Measurements from ENCODE around the gene CBARP. TPM values are rescaled to one million over a fixed set of nuclear protein-coding genes. Genes with fewer than 3 reads are reported as not detected.

The CBARP gene
- total RNA-seq, 1 experiment from 2014 or later, result 1.9 TPM

DNA sequence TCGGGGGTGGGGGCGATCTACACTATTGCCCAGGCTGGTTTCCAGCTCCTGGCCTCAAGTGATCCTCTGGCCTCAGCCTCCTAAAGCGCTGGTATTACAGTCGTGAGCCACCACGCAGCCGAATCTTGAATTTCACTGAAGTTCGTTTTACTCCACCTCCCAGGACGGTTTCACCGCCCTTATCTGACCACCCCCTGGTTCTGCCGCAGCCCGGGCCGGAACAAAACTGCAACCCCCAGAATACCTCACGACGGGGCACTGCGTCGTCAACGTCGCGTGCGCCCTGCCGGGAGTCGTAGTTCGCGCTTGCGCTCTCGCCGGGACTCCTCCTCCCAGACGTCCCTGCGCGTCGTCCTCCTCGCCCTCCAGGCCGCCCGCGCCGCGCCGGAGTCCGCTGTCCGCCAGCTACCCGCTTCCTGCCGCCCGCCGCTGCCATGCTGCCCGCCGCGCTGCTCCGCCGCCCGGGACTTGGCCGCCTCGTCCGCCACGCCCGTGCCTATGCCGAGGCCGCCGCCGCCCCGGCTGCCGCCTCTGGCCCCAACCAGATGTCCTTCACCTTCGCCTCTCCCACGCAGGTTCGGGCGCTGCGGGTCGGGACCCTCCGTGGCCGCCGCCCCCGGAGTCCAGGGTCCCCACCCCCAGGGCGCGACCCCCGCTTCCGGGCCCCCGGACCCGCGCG is 3.8 kb upstream of the CBARP start, which contains the start of gene ATP5F1D:
TSS of gene ATP5F1D (plus strand) at position 335 of the 679 bp plus-strand sequence. CDS start at position 435, 100 bp downstream.
- CTCF ChIA-PET, result interaction anchor here (0.7 kb wide), 1 partner anchor 128 kb away, joined by 7 read pairs; no protein-coding TSS in a partner anchor
- Histone ChIP-seq H3K79me2 (ENCODE audit: low read depth) (peaks cover 9% of the 10 kb centered on the region), H3K27me3 (ENCODE audit: insufficient read depth, low read depth) (no peaks in the 10 kb centered on the region), H3K36me3 (ENCODE audit: low read depth) (no peaks in the 10 kb centered on the region), H3F3A (ENCODE audit: insufficient read depth, low read depth) (peaks cover 27% of the 10 kb centered on the region; the same call in 1 of the 2 replicates), H2AFZ (peak within 1 kb of the TSS; percentile 70), H3K4me3 (peak within 1 kb of the TSS; percentile 73), H3K27ac (no peak within 1 kb of the TSS), H3K4me1 (replicated peaks; ENCODE audit: insufficient read depth) (peaks cover 25% of the 10 kb centered on the region), H3K9me2 (ENCODE audit: insufficient read depth) (no peaks in the 10 kb centered on the region), H3K9me3 (ENCODE audit: insufficient read depth, low read depth) (no peaks in the 10 kb centered on the region), H4K20me1 (ENCODE audit: insufficient read depth) (no peaks in the 10 kb centered on the region), H3K4me2 (peak within 1 kb of the TSS; percentile 78)
- no TSS peak for BruUV-seq (replicated peaks)
- POLR2A ChIA-PET (ENCODE audit: unreplicated experiment), result interaction anchor here (0.5 to 0.7 kb wide), 2 partner anchors 9 to 24 kb away, joined by 3 to 5 read pairs; no protein-coding TSS in a partner anchor
- DNase-seq, result peak; percentile 74 to 83
- TF ChIP-seq EZH2 (IDR thresholded peaks at IDR 0.05; ENCODE audit: low read depth), result no peak
- TF ChIP-seq, protein P1, sequence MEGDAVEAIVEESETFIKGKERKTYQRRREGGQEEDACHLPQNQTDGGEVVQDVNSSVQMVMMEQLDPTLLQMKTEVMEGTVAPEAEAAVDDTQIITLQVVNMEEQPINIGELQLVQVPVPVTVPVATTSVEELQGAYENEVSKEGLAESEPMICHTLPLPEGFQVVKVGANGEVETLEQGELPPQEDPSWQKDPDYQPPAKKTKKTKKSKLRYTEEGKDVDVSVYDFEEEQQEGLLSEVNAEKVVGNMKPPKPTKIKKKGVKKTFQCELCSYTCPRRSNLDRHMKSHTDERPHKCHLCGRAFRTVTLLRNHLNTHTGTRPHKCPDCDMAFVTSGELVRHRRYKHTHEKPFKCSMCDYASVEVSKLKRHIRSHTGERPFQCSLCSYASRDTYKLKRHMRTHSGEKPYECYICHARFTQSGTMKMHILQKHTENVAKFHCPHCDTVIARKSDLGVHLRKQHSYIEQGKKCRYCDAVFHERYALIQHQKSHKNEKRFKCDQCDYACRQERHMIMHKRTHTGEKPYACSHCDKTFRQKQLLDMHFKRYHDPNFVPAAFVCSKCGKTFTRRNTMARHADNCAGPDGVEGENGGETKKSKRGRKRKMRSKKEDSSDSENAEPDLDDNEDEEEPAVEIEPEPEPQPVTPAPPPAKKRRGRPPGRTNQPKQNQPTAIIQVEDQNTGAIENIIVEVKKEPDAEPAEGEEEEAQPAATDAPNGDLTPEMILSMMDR (conservative IDR thresholded peaks at IDR 0.05), result no peak
- intact Hi-C loops (cut with micrococcal nuclease; ENCODE audit: unreplicated experiment), result no loop called here

DNA sequence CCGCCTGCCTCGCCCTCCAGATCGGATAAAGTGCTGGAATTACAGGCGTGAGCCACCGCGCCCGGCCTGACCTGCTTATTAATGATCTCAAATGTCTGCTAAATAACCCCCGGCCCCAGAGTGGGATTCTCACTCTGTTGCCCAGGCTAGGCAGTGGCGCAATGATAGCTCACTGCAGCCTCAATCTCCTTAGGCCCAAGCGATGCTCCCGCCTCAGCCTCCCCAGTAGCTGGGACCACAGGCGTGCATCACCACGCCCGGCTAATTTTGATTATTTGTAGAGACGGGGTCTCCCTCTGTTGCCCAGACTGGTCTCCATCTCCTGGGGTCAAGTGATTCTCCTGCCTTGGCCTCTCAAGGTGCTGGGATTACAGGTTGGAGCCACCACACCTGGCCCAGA is 3.1 kb upstream of the CBARP start:
- no TSS peak for BruUV-seq (replicated peaks)
- H3K9me2 ChIP-seq (ENCODE audit: insufficient read depth), result no peaks in the 10 kb centered on the region
- H3K36me3 ChIP-seq (ENCODE audit: low read depth), result no peaks in the 10 kb centered on the region
- no peak for TF ChIP-seq EZH2 (IDR thresholded peaks at IDR 0.05; ENCODE audit: low read depth)
- TF ChIP-seq, protein P1 (conservative IDR thresholded peaks at IDR 0.05), result no peak
- H3K4me2 ChIP-seq, result peak overlapping the region; percentile 78
- peaks cover 27% of the 10 kb centered on the region; the same call in 1 of the 2 replicates for H3F3A ChIP-seq (ENCODE audit: insufficient read depth, low read depth)
- H3K4me3 ChIP-seq, result peak overlapping the region; percentile 73
- H3K4me1 ChIP-seq (replicated peaks; ENCODE audit: insufficient read depth), result peaks cover 25% of the 10 kb centered on the region
- H3K27ac ChIP-seq, result no peak overlapping the region
- intact Hi-C loops (cut with micrococcal nuclease; ENCODE audit: unreplicated experiment), result loop anchor here (1.0 kb wide), 1 partner anchor 320 kb away; no protein-coding TSS in a partner anchor
- H2AFZ ChIP-seq, result no peak overlapping the region
- no peak for DNase-seq
- no peaks in the 10 kb centered on the region for H3K27me3 ChIP-seq (ENCODE audit: insufficient read depth, low read depth)
- CTCF ChIA-PET, result interaction anchor here (0.5 to 0.6 kb wide), 2 partner anchors 211 to 734 kb away, joined by 3 to 4 read pairs; no protein-coding TSS in a partner anchor
- peaks cover 9% of the 10 kb centered on the region for H3K79me2 ChIP-seq (ENCODE audit: low read depth)
- H3K9me3 ChIP-seq (ENCODE audit: insufficient read depth, low read depth), result no peaks in the 10 kb centered on the region
- H4K20me1 ChIP-seq (ENCODE audit: insufficient read depth), result no peaks in the 10 kb centered on the region
- POLR2A ChIA-PET (ENCODE audit: unreplicated experiment), result interaction anchor here (0.5 to 0.7 kb wide), 2 partner anchors 8 to 24 kb away, joined by 3 to 5 read pairs; no protein-coding TSS in a partner anchor

DNA sequence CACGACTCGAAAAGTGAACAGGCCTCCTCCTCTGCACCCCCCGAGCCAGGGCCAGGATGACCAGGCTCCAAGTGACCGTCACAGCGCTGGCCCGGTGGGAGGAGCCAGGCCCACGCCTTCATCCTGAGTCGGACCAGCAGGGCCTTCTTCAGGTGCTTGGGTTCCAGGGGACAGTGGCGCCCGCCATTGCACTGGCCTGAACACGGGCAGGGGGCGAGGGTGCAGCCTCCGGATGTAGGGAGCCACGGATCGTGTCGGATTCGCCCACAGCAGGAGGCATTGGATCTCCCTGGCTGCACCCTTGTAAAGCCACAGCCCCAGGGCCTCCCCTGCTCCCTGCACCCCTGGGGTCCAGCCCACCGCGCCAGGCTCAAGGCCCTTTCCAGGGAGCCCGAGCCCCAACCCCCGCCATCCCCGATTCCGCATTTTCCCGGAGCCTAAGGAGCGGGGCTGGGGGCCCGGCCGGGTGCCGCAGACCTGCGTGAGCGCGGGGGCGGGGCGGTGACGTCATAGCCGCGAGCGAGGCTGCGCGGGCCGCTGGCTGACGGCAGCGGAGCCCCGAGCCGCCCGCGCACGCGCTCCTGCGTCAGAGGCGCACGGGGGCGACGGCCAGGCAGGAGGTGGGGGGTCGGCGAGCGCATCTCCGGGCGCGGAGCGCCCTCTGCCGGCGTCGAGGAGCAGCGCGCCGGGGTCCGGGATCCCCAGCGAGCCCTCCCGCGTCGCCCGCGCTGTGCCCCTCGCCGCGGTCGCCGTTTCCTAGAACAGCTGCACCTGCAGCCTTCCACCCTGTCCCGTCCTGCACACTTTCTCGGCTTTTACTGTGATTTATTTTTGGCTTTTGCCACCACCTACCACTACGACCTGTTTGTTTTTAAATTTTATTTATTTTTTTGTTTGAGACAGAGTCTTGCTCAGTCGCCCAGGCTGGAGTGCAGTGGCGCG is 2.3 kb upstream of the CBARP start:
- peaks cover 23% of the 10 kb centered on the region for H3K4me1 ChIP-seq (replicated peaks; ENCODE audit: insufficient read depth)
- H3K27me3 ChIP-seq (ENCODE audit: insufficient read depth, low read depth), result no peaks in the 10 kb centered on the region
- no peaks in the 10 kb centered on the region for H4K20me1 ChIP-seq (ENCODE audit: insufficient read depth)
- ChIA-PET CTCF (interaction anchor here (0.6 kb wide), 1 partner anchor 210 kb away, joined by 4 read pairs; no protein-coding TSS in a partner anchor), POLR2A (ENCODE audit: unreplicated experiment) (no interaction called here)
- no peak overlapping the region for H2AFZ ChIP-seq
- H3K9me2 ChIP-seq (ENCODE audit: insufficient read depth), result no peaks in the 10 kb centered on the region
- H3F3A ChIP-seq (ENCODE audit: insufficient read depth, low read depth), result peaks cover 27% of the 10 kb centered on the region; the same call in 1 of the 2 replicates
- intact Hi-C loops (cut with micrococcal nuclease; ENCODE audit: unreplicated experiment), result loop anchor here (1.0 kb wide), 1 partner anchor 319 kb away; no protein-coding TSS in a partner anchor
- BruUV-seq (replicated peaks), result no TSS peak
- H3K36me3 ChIP-seq (ENCODE audit: low read depth), result no peaks in the 10 kb centered on the region
- peak; percentile 43 to 85 for DNase-seq
- peak overlapping the region; percentile 78 for H3K4me2 ChIP-seq
- H3K27ac ChIP-seq, result no peak overlapping the region
- no peak for TF ChIP-seq EZH2 (IDR thresholded peaks at IDR 0.05; ENCODE audit: low read depth)
- TF ChIP-seq, protein P1 (conservative IDR thresholded peaks at IDR 0.05), result peak; percentile 53
- H3K4me3 ChIP-seq, result peak overlapping the region; percentile 73
- peaks cover 9% of the 10 kb centered on the region for H3K79me2 ChIP-seq (ENCODE audit: low read depth)
- no peaks in the 10 kb centered on the region for H3K9me3 ChIP-seq (ENCODE audit: insufficient read depth, low read depth)

Data from PC-9 (cell line).